IMR-90 (cell line): Measurements from ENCODE around the gene ATXN7L3. TPM values are rescaled to one million over a fixed set of nuclear protein-coding genes. Genes with fewer than 3 reads are reported as not detected.

ENCODE experiments used
- ATAC-seq: fragments of 200-7000 bp; cut with Tn5 transposase; 2 replicates; pipeline ENCODE4 v1.9.1; 2020; ENCODE audit warnings: low read depth, mild to moderate bottlenecking, moderate library complexity
- BruUV-seq: library from RNA; stranded (reverse); fragments of 400-500 nt; replicated peaks from 2 replicates; lab custom pipeline; 2021; lab: Mats Ljungman, UMichigan
- CTCF ChIA-PET: fragments of 300-600 bp; formaldehyde crosslinking; extraction: SDS; loops from one replicate; lab custom pipeline; 2021; ENCODE audit warnings: antibody characterized with exemption; lab: Yijun Ruan, JAX
- POLR2A ChIA-PET: fragments of 300-600 bp; sonication (Branson Sonifier 250); formaldehyde crosslinking; loops from one replicate; lab custom pipeline; 2022; ENCODE audit warnings: antibody characterized with exemption; ENCODE audit not compliant: unreplicated experiment; lab: Charles Lee
- DNase-seq: peaks from one replicate; pipeline ENCODE4 v3.0.0; 2013
- H2AFZ ChIP-seq: replicated peaks from 2 replicates; pipeline ENCODE3; 2013; ENCODE audit warnings: low read length, mild to moderate bottlenecking; ENCODE audit not compliant: poor library complexity
- H2AK5ac ChIP-seq: 2 replicates; pipeline ENCODE4 v1.6.1; 2013; ENCODE audit warnings: low read depth, low read length, inconsistent platforms
- H2AK9ac ChIP-seq: replicated peaks from 2 replicates; pipeline ENCODE3; 2013; ENCODE audit warnings: mild to moderate bottlenecking, low read depth, low read length, moderate library complexity; ENCODE audit not compliant: poor library complexity
- H2BK120ac ChIP-seq: 2 replicates; pipeline ENCODE4 v1.6.1; 2013; ENCODE audit warnings: low read depth, low read length, inconsistent platforms
- H2BK15ac ChIP-seq: 3 replicates; pipeline ENCODE4 v1.6.1; 2013; ENCODE audit warnings: low read depth, low read length, inconsistent platforms
- H2BK20ac ChIP-seq: 2 replicates; pipeline ENCODE4 v1.6.1; 2013; ENCODE audit warnings: low read depth, mild to moderate bottlenecking, inconsistent platforms, low read length, moderate library complexity
- H2BK5ac ChIP-seq: 2 replicates; pipeline ENCODE4 v1.6.1; 2013; ENCODE audit warnings: mild to moderate bottlenecking, low read depth, low read length, inconsistent platforms; ENCODE audit not compliant: poor library complexity, severe bottlenecking
- H3K14ac ChIP-seq: replicated peaks from 2 replicates; pipeline ENCODE4 v1.6.1; 2013; ENCODE audit warnings: low read depth, low read length, inconsistent platforms
- H3K18ac ChIP-seq: 2 replicates; pipeline ENCODE4 v1.6.1; 2013; ENCODE audit warnings: low read depth, low read length, control low read depth
- H3K23ac ChIP-seq: 2 replicates; pipeline ENCODE4 v1.6.1; 2013; ENCODE audit warnings: low read depth, low read length, inconsistent platforms
- H3K27ac ChIP-seq: 2 replicates; pipeline ENCODE4 v1.5.1; 2013; ENCODE audit warnings: mild to moderate bottlenecking, control low read depth, low read length; ENCODE audit not compliant: insufficient read depth
- H3K27me3 ChIP-seq: 2 replicates; pipeline ENCODE4 v1.6.1; 2013; ENCODE audit warnings: low read length; ENCODE audit not compliant: control insufficient read depth, insufficient read depth
- H3K36me3 ChIP-seq: 2 replicates; pipeline ENCODE4 v1.6.1; 2013; ENCODE audit warnings: low read length, mixed read lengths; ENCODE audit not compliant: control insufficient read depth, insufficient read depth
- H3K4ac ChIP-seq: 2 replicates; pipeline ENCODE4 v1.6.1; 2013; ENCODE audit warnings: low read depth, low read length, inconsistent platforms
- H3K4me1 ChIP-seq: 2 replicates; pipeline ENCODE4 v1.6.1; 2013; ENCODE audit warnings: low read length, mixed read lengths; ENCODE audit not compliant: control insufficient read depth, insufficient read depth
- H3K4me2 ChIP-seq: 2 replicates; pipeline ENCODE4 v1.6.1; 2013; ENCODE audit warnings: low read depth, mild to moderate bottlenecking, control low read depth, low read length, moderate library complexity
- H3K4me3 ChIP-seq: 2 replicates; pipeline ENCODE4 v1.5.1; 2013; ENCODE audit warnings: low read depth, mild to moderate bottlenecking, control low read depth, low read length, moderate library complexity; ENCODE audit not compliant: insufficient read depth
- H3K56ac ChIP-seq: 2 replicates; pipeline ENCODE4 v1.6.1; 2013; ENCODE audit warnings: low read length, inconsistent platforms; ENCODE audit not compliant: insufficient read depth; ENCODE audit errors: extremely low read depth
- H3K79me1 ChIP-seq, 2 experiments: 2 replicates each; pipeline ENCODE4 v1.6.1; 2013; ENCODE audit warnings: low read length in 2 of 2, inconsistent platforms in 1 of 2, low read depth in 1 of 2
- H3K9ac ChIP-seq: 2 replicates; pipeline ENCODE4 v1.6.1; 2013; ENCODE audit warnings: low read depth, low read length, control low read depth
- H3K9me1 ChIP-seq: 2 replicates; pipeline ENCODE4 v1.6.1; 2013; ENCODE audit warnings: low read length, inconsistent platforms; ENCODE audit not compliant: insufficient read depth
- H3K9me3 ChIP-seq: 2 replicates; pipeline ENCODE4 v1.6.1; 2013; ENCODE audit warnings: low read length; ENCODE audit not compliant: control insufficient read depth, insufficient read depth
- H4K20me1 ChIP-seq: 2 replicates; pipeline ENCODE4 v1.6.1; 2013; ENCODE audit warnings: low read length, inconsistent platforms; ENCODE audit not compliant: insufficient read depth
- H4K5ac ChIP-seq: 2 replicates; pipeline ENCODE4 v1.6.1; 2013; ENCODE audit warnings: mild to moderate bottlenecking, low read depth, low read length, control low read depth
- H4K8ac ChIP-seq, 2 experiments: 2 replicates each; pipeline ENCODE4 v1.6.1; 2013; ENCODE audit warnings: low read depth in 2 of 2, low read length in 2 of 2, control low read depth in 1 of 2, inconsistent platforms in 1 of 2
- H4K91ac ChIP-seq: 2 replicates; pipeline ENCODE4 v1.6.1; 2013; ENCODE audit warnings: low read depth, low read length, inconsistent platforms; ENCODE audit not compliant: insufficient read depth
- BHLHE40 ChIP-seq: fragments of 150-350 bp; IDR thresholded peaks from 2 replicates; pipeline ENCODE4 v1.6.1; 2016; ENCODE audit warnings: mild to moderate bottlenecking, low read depth, low read length
- CEBPB ChIP-seq: IDR thresholded peaks from 2 replicates; pipeline ENCODE4 v1.6.1; 2012; ENCODE audit warnings: low read depth, low read length, improper control_type of control experiment
- CHD1 ChIP-seq: IDR thresholded peaks from 2 replicates; pipeline ENCODE4 v1.6.1; 2012; ENCODE audit warnings: low read depth, low read length, improper control_type of control experiment
- FOS ChIP-seq: fragments of 150-350 bp; IDR thresholded peaks from 2 replicates; pipeline ENCODE4 v1.6.1; 2016; ENCODE audit warnings: low read depth, low read length
- MAFK ChIP-seq: IDR thresholded peaks from 2 replicates; pipeline ENCODE4 v1.6.1; 2012; ENCODE audit warnings: low read depth, low read length, improper control_type of control experiment
- MAZ ChIP-seq: IDR thresholded peaks from 2 replicates; pipeline ENCODE4 v1.6.1; 2012; ENCODE audit warnings: low read depth, mild to moderate bottlenecking, low read length, improper control_type of control experiment, moderate library complexity, borderline replicate concordance
- MXI1 ChIP-seq: IDR thresholded peaks from 2 replicates; pipeline ENCODE4 v1.6.1; 2012; ENCODE audit warnings: low read depth, mild to moderate bottlenecking, low read length, moderate library complexity, borderline replicate concordance
- NFE2L2 ChIP-seq: fragments of 150-350 bp; IDR thresholded peaks from 2 replicates; pipeline ENCODE4 v1.6.1; 2016; ENCODE audit warnings: low read depth, mild to moderate bottlenecking, low read length
- POLR2A ChIP-seq: IDR thresholded peaks from 2 replicates; pipeline ENCODE4 v1.6.1; 2012; ENCODE audit warnings: mild to moderate bottlenecking, low read depth, low read length
- RAD21 ChIP-seq: IDR thresholded peaks from 2 replicates; pipeline ENCODE4 v1.6.1; 2012; ENCODE audit warnings: low read length, improper control_type of control experiment
- RFX5 ChIP-seq: IDR thresholded peaks from 2 replicates; pipeline ENCODE4 v1.8.0; 2012; ENCODE audit warnings: low read depth, mild to moderate bottlenecking, low read length, moderate library complexity
- SMC3 ChIP-seq: fragments of 150-350 bp; IDR thresholded peaks from 2 replicates; pipeline ENCODE4 v1.6.1; 2016; ENCODE audit warnings: low read depth, mild to moderate bottlenecking, antibody characterized with exemption, low read length, moderate library complexity
- WGBS, 2 experiments: methylation state at CpG; one replicate each; pipeline versions ENCODE4 v1.1.5 to v1.1.7; 2013; ENCODE audit warnings: missing lambda C conversion rate in 2 of 2; ENCODE audit not compliant: insufficient read length in 1 of 2; ENCODE audit errors: extremely low coverage in 2 of 2; 5-methylcytosine and 5-hydroxymethylcytosine counted together
- dilution Hi-C: fragments of 300-500 bp; cut with HindIII; formaldehyde crosslinking; loops from one replicate; pipeline ENCODE4 v1.14.3; 2018; ENCODE audit warnings: low sequenced_read_pairs; ENCODE audit not compliant: unreplicated experiment
- in situ Hi-C: fragments of 300-500 bp; cut with MboI; formaldehyde crosslinking; loops from 3 replicates; pipeline ENCODE4 v1.14.3; 2019; ENCODE audit warnings: low sequenced_read_pairs, inconsistent platforms, mixed read lengths
- intact Hi-C: fragments of 100-400 bp; cut with micrococcal nuclease; formaldehyde crosslinking; loops from 2 replicates; pipeline ENCODE4 v1.10.0; 2022
- polyA plus RNA-seq, 3 experiments: library from polyadenylated mRNA; depleted of rRNA; stranded (reverse); fragments of >200 nt; gene quantifications; 2 replicates each; pipeline ENCODE4 v1.2.3, GENCODE V29; 2012; ENCODE audit warnings: low replicate concordance in 1 of 3
- total RNA-seq: library from RNA; depleted of rRNA; stranded (reverse); fragments of >200 nt; gene quantifications from 2 replicates; pipeline ENCODE4 v1.2.3, GENCODE V29; 2012
- TF ChIP-seq, protein P1 (sequence below): fragments of 150-350 bp; IDR thresholded peaks from 2 replicates; pipeline ENCODE4 v1.6.1; 2017; ENCODE audit warnings: mild to moderate bottlenecking, antibody characterized with exemption, low read length, low read depth
- TF ChIP-seq, protein P2 (sequence below): fragments of 150-350 bp; IDR thresholded peaks from 2 replicates; pipeline ENCODE4 v1.6.1; 2016; ENCODE audit warnings: low read depth, mild to moderate bottlenecking, low read length, moderate library complexity, borderline replicate concordance

The ATXN7L3 gene
- total and polyA plus RNA-seq, 2 of the 4 experiments (the other 2 are of a cell fraction), result 17.2 to 40.9 TPM

DNA sequence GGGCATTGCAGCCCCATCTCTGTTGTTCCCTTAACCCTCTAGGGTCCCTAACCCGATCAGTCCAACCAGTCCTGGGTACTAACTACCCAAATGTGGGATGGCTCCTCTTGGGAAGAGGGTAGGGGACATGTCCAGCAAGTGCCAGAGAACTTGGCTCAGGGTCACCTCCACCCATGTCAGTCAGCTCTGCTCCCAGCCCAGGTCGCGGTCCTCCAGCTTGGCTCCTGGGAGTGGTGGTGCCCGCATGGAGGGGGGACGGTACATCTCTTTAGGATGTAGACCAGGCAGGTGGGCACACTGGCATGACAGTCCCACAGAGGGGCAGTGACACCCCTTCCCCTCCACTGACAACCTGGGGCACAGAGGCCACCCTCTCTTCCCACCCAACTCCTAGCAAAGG lies 6.9 kb downstream of the ATXN7L3 start:
- Histone ChIP-seq H3K4me1 (peaks cover 2% of the 10 kb centered on the region; the same call in 1 of the 2 replicates), H2AFZ (no peak overlapping the region), H4K5ac (no peak overlapping the region), H3K27ac (no peak overlapping the region), H2AK9ac (no peak overlapping the region), H3K9ac (no peak overlapping the region), H2AK5ac (no peak overlapping the region), H2BK120ac (no peak overlapping the region), H4K91ac (no peak overlapping the region), H2BK15ac (no peak overlapping the region), H2BK20ac (no peak overlapping the region), H3K4ac (no peak overlapping the region), H3K14ac (no peak overlapping the region), H3K18ac (no peak overlapping the region), H3K9me1 (no peaks in the 10 kb centered on the region), H3K56ac (no peak overlapping the region), H3K4me2 (no peak overlapping the region), H3K23ac (no peak overlapping the region), H3K36me3 (peaks cover 70% of the 10 kb centered on the region), H3K27me3 (no peaks in the 10 kb centered on the region), H2BK5ac (no peak overlapping the region), H3K4me3 (no peak overlapping the region), H3K9me3 (no peaks in the 10 kb centered on the region), H4K20me1 (no peaks in the 10 kb centered on the region), H3K79me1 (peaks cover 28 to 59% of the 10 kb centered on the region in 2 experiments), H4K8ac (0 out of 4 replicates have a peak overlapping the region, but pooled peaks of 1 of the 2 experiments have one; percentile 27)
- in situ Hi-C loops (no loop called here), dilution Hi-C loops (no loop called here), intact Hi-C loops (no loop called here)
- no TSS peak for BruUV-seq
- DNase-seq (no peak), ATAC-seq (no peak)
- no CpG with 5 or more reads among the region's 5 CpGs for WGBS, 2 experiments
- TF ChIP-seq CHD1, result no peak
- TF ChIP-seq BHLHE40, result no peak
- TF ChIP-seq CEBPB, result no peak
- TF ChIP-seq FOS, result no peak
- no peak for TF ChIP-seq MAZ
- no peak for TF ChIP-seq NFE2L2
- TF ChIP-seq, protein P1, sequence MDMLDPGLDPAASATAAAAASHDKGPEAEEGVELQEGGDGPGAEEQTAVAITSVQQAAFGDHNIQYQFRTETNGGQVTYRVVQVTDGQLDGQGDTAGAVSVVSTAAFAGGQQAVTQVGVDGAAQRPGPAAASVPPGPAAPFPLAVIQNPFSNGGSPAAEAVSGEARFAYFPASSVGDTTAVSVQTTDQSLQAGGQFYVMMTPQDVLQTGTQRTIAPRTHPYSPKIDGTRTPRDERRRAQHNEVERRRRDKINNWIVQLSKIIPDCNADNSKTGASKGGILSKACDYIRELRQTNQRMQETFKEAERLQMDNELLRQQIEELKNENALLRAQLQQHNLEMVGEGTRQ, result no peak
- TF ChIP-seq, protein P2, sequence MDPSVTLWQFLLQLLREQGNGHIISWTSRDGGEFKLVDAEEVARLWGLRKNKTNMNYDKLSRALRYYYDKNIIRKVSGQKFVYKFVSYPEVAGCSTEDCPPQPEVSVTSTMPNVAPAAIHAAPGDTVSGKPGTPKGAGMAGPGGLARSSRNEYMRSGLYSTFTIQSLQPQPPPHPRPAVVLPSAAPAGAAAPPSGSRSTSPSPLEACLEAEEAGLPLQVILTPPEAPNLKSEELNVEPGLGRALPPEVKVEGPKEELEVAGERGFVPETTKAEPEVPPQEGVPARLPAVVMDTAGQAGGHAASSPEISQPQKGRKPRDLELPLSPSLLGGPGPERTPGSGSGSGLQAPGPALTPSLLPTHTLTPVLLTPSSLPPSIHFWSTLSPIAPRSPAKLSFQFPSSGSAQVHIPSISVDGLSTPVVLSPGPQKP, result no peak
- TF ChIP-seq RFX5, result no peak
- TF ChIP-seq SMC3, result no peak
- no peak for TF ChIP-seq MAFK
- no peak for TF ChIP-seq MXI1
- TF ChIP-seq RAD21, result no peak
- TF ChIP-seq POLR2A, result no peak
- ChIA-PET POLR2A (no interaction called here), CTCF (no interaction called here)
